H9 (cell line): Measurements from ENCODE around the gene ZBTB20. TPM values are rescaled to one million over a fixed set of nuclear protein-coding genes. Genes with fewer than 3 reads are reported as not detected.

ENCODE experiments used
- DNase-seq: peaks from one replicate; pipeline ENCODE4 v3.0.0-alpha.2; 2017
- H2AFZ ChIP-seq: one replicate; pipeline ENCODE4 v1.6.1; 2013; ENCODE audit warnings: mild to moderate bottlenecking, low read length, control low read depth, moderate library complexity
- H2AK5ac ChIP-seq: 2 replicates; pipeline ENCODE4 v1.6.1; 2013; ENCODE audit warnings: low read length, control low read depth, mixed read lengths; ENCODE audit not compliant: insufficient read length
- H2BK120ac ChIP-seq: one replicate; pipeline ENCODE4 v1.6.1; 2013; ENCODE audit warnings: low read depth, mild to moderate bottlenecking, low read length, control low read depth, inconsistent platforms; ENCODE audit not compliant: poor library complexity, severe bottlenecking
- H2BK12ac ChIP-seq: 2 replicates; pipeline ENCODE4 v1.6.1; 2013; ENCODE audit warnings: low read length, control low read depth, mixed read lengths, low read depth; ENCODE audit not compliant: insufficient read length
- H2BK15ac ChIP-seq: 2 replicates; pipeline ENCODE4 v1.6.1; 2013; ENCODE audit warnings: low read depth, low read length, control low read depth
- H2BK20ac ChIP-seq: one replicate; pipeline ENCODE4 v1.6.1; 2013; ENCODE audit warnings: low read depth, mild to moderate bottlenecking, low read length, control low read depth, inconsistent platforms; ENCODE audit not compliant: poor library complexity, severe bottlenecking
- H2BK5ac ChIP-seq: 2 replicates; pipeline ENCODE4 v1.6.1; 2013; ENCODE audit warnings: low read length, control low read depth, mixed read lengths; ENCODE audit not compliant: insufficient read length
- H3K14ac ChIP-seq: 2 replicates; pipeline ENCODE4 v1.6.1; 2013; ENCODE audit warnings: low read length, control low read depth; ENCODE audit not compliant: insufficient read depth
- H3K18ac ChIP-seq: 2 replicates; pipeline ENCODE4 v1.6.1; 2013; ENCODE audit warnings: low read depth, mild to moderate bottlenecking, mixed read lengths, low read length, control low read depth; ENCODE audit not compliant: insufficient read length
- H3K23ac ChIP-seq: 2 replicates; pipeline ENCODE4 v1.6.1; 2013; ENCODE audit warnings: low read length, control low read depth, mixed read lengths, low read depth; ENCODE audit not compliant: insufficient read length
- H3K23me2 ChIP-seq: 2 replicates; pipeline ENCODE4 v1.6.1; 2013; ENCODE audit warnings: low read depth, mild to moderate bottlenecking, mixed read lengths, low read length, control low read depth; ENCODE audit not compliant: insufficient read length, poor library complexity, severe bottlenecking
- H3K27ac ChIP-seq: 2 replicates; pipeline ENCODE4 v1.5.1; 2013; ENCODE audit warnings: low read length, control low read depth, mixed read lengths, low read depth; ENCODE audit not compliant: insufficient read length
- H3K27me3 ChIP-seq: 2 replicates; pipeline ENCODE4 v1.6.1; 2013; ENCODE audit warnings: low read length, control low read depth, inconsistent platforms; ENCODE audit not compliant: insufficient read depth
- H3K4ac ChIP-seq: 2 replicates; pipeline ENCODE4 v1.6.1; 2013; ENCODE audit warnings: low read depth, mild to moderate bottlenecking, control low read depth, inconsistent platforms, low read length, moderate library complexity
- H3K4me1 ChIP-seq: 2 replicates; pipeline ENCODE4 v1.6.1; 2013; ENCODE audit warnings: low read length, control low read depth, inconsistent platforms; ENCODE audit not compliant: insufficient read depth
- H3K4me2 ChIP-seq: 2 replicates; pipeline ENCODE4 v1.6.1; 2013; ENCODE audit warnings: low read length, control low read depth, mixed read lengths; ENCODE audit not compliant: insufficient read length, insufficient read depth
- H3K56ac ChIP-seq: 2 replicates; pipeline ENCODE4 v1.6.1; 2013; ENCODE audit warnings: low read depth, mild to moderate bottlenecking, mixed read lengths, low read length, control low read depth; ENCODE audit not compliant: insufficient read length
- H3K79me1 ChIP-seq: 2 replicates; pipeline ENCODE4 v1.6.1; 2013; ENCODE audit warnings: low read depth, mild to moderate bottlenecking, moderate library complexity, low read length, control low read depth, inconsistent platforms; ENCODE audit not compliant: insufficient read depth, poor library complexity, severe bottlenecking
- H3K79me2 ChIP-seq: 2 replicates; pipeline ENCODE4 v1.6.1; 2013; ENCODE audit warnings: low read length, control low read depth, inconsistent platforms; ENCODE audit not compliant: insufficient read depth
- H3K9ac ChIP-seq: 2 replicates; pipeline ENCODE4 v1.6.1; 2013; ENCODE audit warnings: low read length, control low read depth, mixed read lengths; ENCODE audit not compliant: insufficient read length; ENCODE audit errors: extremely low read depth
- H3K9me3 ChIP-seq: one replicate; pipeline ENCODE4 v1.6.1; 2013; ENCODE audit warnings: low read depth, low read length, inconsistent platforms; ENCODE audit not compliant: control insufficient read depth
- H3T11ph ChIP-seq: one replicate; pipeline ENCODE4 v1.6.1; 2013; ENCODE audit warnings: mild to moderate bottlenecking, low read length, control low read depth, inconsistent platforms
- H4K20me1 ChIP-seq: one replicate; pipeline ENCODE4 v1.6.1; 2013; ENCODE audit not compliant: control insufficient read depth, insufficient read length, insufficient read depth
- H4K5ac ChIP-seq: 2 replicates; pipeline ENCODE4 v1.6.1; 2013; ENCODE audit warnings: low read depth, mild to moderate bottlenecking, mixed read lengths, low read length, control low read depth; ENCODE audit not compliant: insufficient read length
- H4K8ac ChIP-seq: replicated peaks from 2 replicates; pipeline ENCODE4 v1.6.1; 2013; ENCODE audit warnings: low read length, control low read depth, mixed read lengths, low read depth; ENCODE audit not compliant: insufficient read length
- H4K91ac ChIP-seq: 2 replicates; pipeline ENCODE4 v1.6.1; 2013; ENCODE audit warnings: low read depth, mild to moderate bottlenecking, moderate library complexity, mixed read lengths, low read length, control low read depth; ENCODE audit not compliant: insufficient read length
- H3K27ac Mint-ChIP-seq, 3 experiments: 2 replicates in 2 of 3; 3 replicates in 1 of 3; pipeline ENCODE4 v1.8.0; 2020 to 2021; ENCODE audit warnings: mixed read lengths in 3 of 3, mild to moderate bottlenecking in 1 of 3, moderate library complexity in 1 of 3
- H3K27me3 Mint-ChIP-seq: 2 replicates; pipeline ENCODE4 v1.8.0; 2021; ENCODE audit warnings: low read depth, mild to moderate bottlenecking, moderate library complexity, mixed read lengths
- H3K36me3 Mint-ChIP-seq, 3 experiments: 2 replicates in 2 of 3; 3 replicates in 1 of 3; pipeline ENCODE4 v1.8.0; 2020 to 2021; ENCODE audit warnings: low read depth in 3 of 3, mixed read lengths in 3 of 3; ENCODE audit not compliant: insufficient read depth in 1 of 3
- H3K4me1 Mint-ChIP-seq, 2 experiments: 2 replicates each; pipeline ENCODE4 v1.8.0; 2020; ENCODE audit warnings: mixed read lengths in 2 of 2
- H3K4me3 Mint-ChIP-seq, 2 experiments: 2 replicates in 1 of 2; 3 replicates in 1 of 2; pipeline ENCODE4 v1.8.0; 2020 to 2021; ENCODE audit warnings: mild to moderate bottlenecking in 2 of 2, mixed read lengths in 2 of 2, moderate library complexity in 1 of 2
- H3K9me3 Mint-ChIP-seq, 2 experiments: 2 replicates in 1 of 2; 3 replicates in 1 of 2; pipeline ENCODE4 v1.8.0; 2020; ENCODE audit warnings: mild to moderate bottlenecking in 2 of 2, mixed read lengths in 2 of 2, moderate library complexity in 1 of 2
- WGBS: extraction: QIAGEN DNeasy Blood & Tissue Kit; methylation state at CpG from one replicate; pipeline ENCODE4 v1.1.7; 2013; ENCODE audit warnings: missing lambda C conversion rate, low lambda C conversion rate, mixed read lengths; ENCODE audit not compliant: insufficient read length; ENCODE audit errors: extremely low coverage; 5-methylcytosine and 5-hydroxymethylcytosine counted together
- total RNA-seq: library from RNA; stranded (reverse); gene quantifications from 2 replicates; pipeline ENCODE4 v1.2.1, GENCODE V29; 2021
- TF ChIP-seq, protein P1 (sequence below): fragments of 200-600 bp; sonication (generic); conservative IDR thresholded peaks from 3 replicates; pipeline ENCODE4 v1.8.0; 2021; ENCODE audit warnings: antibody characterized with exemption, mild to moderate bottlenecking

ZBTB20 gene
- total RNA-seq, 1 experiment from 2014 or later, result 0.70 TPM

- Histone ChIP-seq H3K79me2 (no peaks in the 10 kb centered on the region), H3K56ac (no peak overlapping the region), H3K14ac (no peak overlapping the region), H2BK5ac (no peak overlapping the region), H2BK20ac (no peak overlapping the region), H3K23ac (no peak overlapping the region), H4K20me1 (no peaks in the 10 kb centered on the region), H3K9ac (no peak overlapping the region), H2AK5ac (no peak overlapping the region), H3K23me2 (no peaks in the 10 kb centered on the region), H3T11ph (no peak overlapping the region), H2BK120ac (no peak overlapping the region), H4K8ac (no peak overlapping the region), H4K5ac (no peak overlapping the region), H3K9me3 (no peaks in the 10 kb centered on the region), H3K4me2 (no peak overlapping the region), H3K4ac (no peak overlapping the region), H3K18ac (no peak overlapping the region), H3K27ac (no peak overlapping the region), H3K27me3 (no peaks in the 10 kb centered on the region), H3K79me1 (no peaks in the 10 kb centered on the region), H2BK12ac (no peak overlapping the region), H4K91ac (no peak overlapping the region), H2AFZ (no peak overlapping the region), H3K4me1 (no peaks in the 10 kb centered on the region), H2BK15ac (no peak overlapping the region)
- WGBS, result no CpG with 5 or more reads among the region's 1 CpG
- Mint-ChIP-seq H3K4me3 (no peak overlapping the region), H3K9me3 (no peaks in the 10 kb centered on the region), H3K27ac (no peak overlapping the region), H3K27me3 (no peaks in the 10 kb centered on the region), H3K4me1 (no peaks in the 10 kb centered on the region), H3K36me3 (no peaks in the 10 kb centered on the region)
- TF ChIP-seq, protein P1, sequence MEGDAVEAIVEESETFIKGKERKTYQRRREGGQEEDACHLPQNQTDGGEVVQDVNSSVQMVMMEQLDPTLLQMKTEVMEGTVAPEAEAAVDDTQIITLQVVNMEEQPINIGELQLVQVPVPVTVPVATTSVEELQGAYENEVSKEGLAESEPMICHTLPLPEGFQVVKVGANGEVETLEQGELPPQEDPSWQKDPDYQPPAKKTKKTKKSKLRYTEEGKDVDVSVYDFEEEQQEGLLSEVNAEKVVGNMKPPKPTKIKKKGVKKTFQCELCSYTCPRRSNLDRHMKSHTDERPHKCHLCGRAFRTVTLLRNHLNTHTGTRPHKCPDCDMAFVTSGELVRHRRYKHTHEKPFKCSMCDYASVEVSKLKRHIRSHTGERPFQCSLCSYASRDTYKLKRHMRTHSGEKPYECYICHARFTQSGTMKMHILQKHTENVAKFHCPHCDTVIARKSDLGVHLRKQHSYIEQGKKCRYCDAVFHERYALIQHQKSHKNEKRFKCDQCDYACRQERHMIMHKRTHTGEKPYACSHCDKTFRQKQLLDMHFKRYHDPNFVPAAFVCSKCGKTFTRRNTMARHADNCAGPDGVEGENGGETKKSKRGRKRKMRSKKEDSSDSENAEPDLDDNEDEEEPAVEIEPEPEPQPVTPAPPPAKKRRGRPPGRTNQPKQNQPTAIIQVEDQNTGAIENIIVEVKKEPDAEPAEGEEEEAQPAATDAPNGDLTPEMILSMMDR, result no peak
- no peak for DNase-seq
Observed at GRCh38 chr3:114556657-114557213, 590.4 kb downstream of the ZBTB20 start.
